WTC11 (cell line): Measurements from ENCODE around the gene KCNIP1.

ENCODE experiments used
- CTCF ChIP-seq: fragments of 200-600 bp; IDR thresholded peaks from 2 replicates; pipeline ENCODE4 v1.8.0; 2022; ENCODE audit warnings: antibody characterized with exemption
- ELF4 ChIP-seq: sonication (generic); formaldehyde crosslinking; IDR thresholded peaks from 2 replicates; pipeline ENCODE4 v1.8.1; 2022; ENCODE audit warnings: low read depth, mild to moderate bottlenecking, moderate library complexity, missing genetic modification reagents
- ETV6 ChIP-seq: sonication (generic); formaldehyde crosslinking; IDR thresholded peaks from 2 replicates; pipeline ENCODE4 v1.8.1; 2022; ENCODE audit warnings: mild to moderate bottlenecking, missing genetic modification reagents
- NFE2L1 ChIP-seq: sonication (generic); formaldehyde crosslinking; IDR thresholded peaks from 2 replicates; pipeline ENCODE4 v1.8.1; 2023; ENCODE audit warnings: missing genetic modification reagents
- PREB ChIP-seq: sonication (generic); formaldehyde crosslinking; IDR thresholded peaks from 2 replicates; pipeline ENCODE4 v1.8.1; 2022; ENCODE audit warnings: mild to moderate bottlenecking, missing genetic modification reagents, moderate library complexity, borderline replicate concordance

- TF ChIP-seq ETV6 (CRISPR knock-in tag) (no peak), CTCF (peak; percentile 92), ELF4 (CRISPR knock-in tag) (no peak), NFE2L1 (CRISPR knock-in tag) (no peak), PREB (CRISPR knock-in tag) (no peak)
Measured at GRCh38 chr5:170638454-170639220, 134.8 kb downstream of the KCNIP1 start.
